Calu3 (cell line): Measurements from ENCODE around the gene YWHAH. TPM values are rescaled to one million over a fixed set of nuclear protein-coding genes. Genes with fewer than 3 reads are reported as not detected.

Experiments
- BruUV-seq: library from RNA; stranded (reverse); fragments of 400-500 nt; replicated peaks from 2 replicates; lab custom pipeline; 2021; lab: Mats Ljungman, UMichigan
- CTCF ChIA-PET: fragments of 300-600 bp; sonication (Branson Sonifier 250); formaldehyde crosslinking; loops from one replicate; lab custom pipeline; 2022; ENCODE audit warnings: antibody characterized with exemption; lab: Charles Lee
- DNase-seq: peaks from one replicate; pipeline ENCODE4 v3.0.0; 2022
- H3K27ac Mint-ChIP-seq: one replicate; pipeline ENCODE4 v1.8.0; 2022; ENCODE audit warnings: mixed read lengths; ENCODE audit not compliant: unreplicated experiment
- H3K27me3 Mint-ChIP-seq: one replicate; pipeline ENCODE4 v1.8.0; 2022; ENCODE audit warnings: mixed read lengths; ENCODE audit not compliant: unreplicated experiment
- H3K36me3 Mint-ChIP-seq: one replicate; pipeline ENCODE4 v1.8.0; 2022; ENCODE audit warnings: mild to moderate bottlenecking, moderate library complexity, mixed read lengths; ENCODE audit not compliant: insufficient read depth, unreplicated experiment
- H3K4me1 Mint-ChIP-seq: one replicate; pipeline ENCODE4 v1.8.0; 2022; ENCODE audit warnings: mild to moderate bottlenecking, low read depth, mixed read lengths; ENCODE audit not compliant: unreplicated experiment
- H3K4me3 Mint-ChIP-seq: one replicate; pipeline ENCODE4 v1.8.0; 2022; ENCODE audit warnings: mild to moderate bottlenecking, low read depth, moderate library complexity, mixed read lengths; ENCODE audit not compliant: unreplicated experiment
- H3K9me3 Mint-ChIP-seq: one replicate; pipeline ENCODE4 v1.8.0; 2022; ENCODE audit warnings: low read depth, mixed read lengths; ENCODE audit not compliant: unreplicated experiment
- CTCF ChIP-seq: fragments of 200-600 bp; IDR thresholded peaks from one replicate; pipeline ENCODE4 v1.8.0; 2022; ENCODE audit warnings: antibody characterized with exemption; ENCODE audit not compliant: unreplicated experiment
- intact Hi-C: fragments of 100-400 bp; cut with micrococcal nuclease; formaldehyde crosslinking; loops from one replicate; pipeline ENCODE4 v1.10.0; 2022; ENCODE audit not compliant: unreplicated experiment
- total RNA-seq: library from RNA; stranded (reverse); gene quantifications from 2 replicates; pipeline ENCODE4 v1.2.3, GENCODE V29; 2022

The YWHAH gene
- total RNA-seq, 1 experiment from 2014 or later, result 197 TPM

DNA sequence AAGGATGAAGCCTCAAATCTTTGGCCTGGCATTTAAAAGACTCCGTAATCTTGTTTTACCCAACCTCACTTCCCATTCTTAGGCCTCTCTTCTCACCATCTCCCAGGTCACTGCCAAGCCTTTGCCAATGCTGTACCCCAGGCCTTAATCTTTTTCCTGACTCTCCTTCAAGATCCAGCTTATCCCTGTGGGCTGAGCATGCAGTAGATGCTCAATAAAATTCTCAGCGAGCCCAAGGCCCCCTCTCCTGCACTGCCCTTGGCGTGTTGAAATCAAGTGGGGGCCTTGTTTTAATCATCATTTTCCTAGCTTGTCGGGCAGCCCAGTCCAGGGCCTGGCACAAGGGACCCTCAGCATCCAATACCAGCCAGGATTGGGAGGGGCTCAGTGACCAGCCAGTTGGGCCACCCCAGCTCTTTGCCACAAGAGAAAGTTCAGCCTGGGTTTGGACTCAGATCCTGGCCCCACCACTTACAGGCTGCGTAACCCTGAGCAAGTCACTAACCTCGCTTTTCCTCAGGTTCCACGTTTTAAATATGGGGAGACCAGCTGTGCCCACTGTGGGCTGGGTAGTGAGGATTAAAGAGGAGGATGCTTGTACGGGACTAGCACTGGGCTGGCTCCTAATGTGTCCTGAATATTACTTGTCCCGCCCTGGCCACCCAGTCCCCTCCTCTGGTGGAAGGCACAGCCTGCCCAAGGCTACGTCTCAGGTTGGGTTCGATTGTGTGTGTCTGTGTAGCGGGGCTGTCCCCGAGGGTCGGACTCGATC lies 943 bp upstream of the YWHAH start:
- intact Hi-C loops, result loop anchor here (10.0 kb wide), 1 partner anchor 49 kb away; no protein-coding TSS in a partner anchor
- TSS peak; percentile 58 for BruUV-seq
- Mint-ChIP-seq H3K36me3 (peaks cover 12% of the 10 kb centered on the region), H3K4me1 (no peaks in the 10 kb centered on the region), H3K9me3 (no peaks in the 10 kb centered on the region), H3K4me3 (no peak overlapping the region), H3K27ac (peak overlapping the region; percentile 59), H3K27me3 (peaks cover 7% of the 10 kb centered on the region)
- CTCF ChIA-PET, result no interaction called here
- no peak for TF ChIP-seq CTCF
- DNase-seq, result no peak

GRCh38 chr22:31944700-31945442 lies 536 bp downstream of the YWHAH start:
- TSS peak; percentile 31 for BruUV-seq
- Mint-ChIP-seq H3K4me3 (no peak overlapping the region), H3K27ac (no peak overlapping the region), H3K36me3 (peaks cover 14% of the 10 kb centered on the region), H3K27me3 (no peaks in the 10 kb centered on the region), H3K9me3 (no peaks in the 10 kb centered on the region), H3K4me1 (no peaks in the 10 kb centered on the region)
- DNase-seq, result peak; percentile 56
- TF ChIP-seq CTCF, result peak; percentile 13
- CTCF ChIA-PET, result no interaction called here
- intact Hi-C loops, result loop anchor here (5.0 to 10.0 kb wide), 4 partner anchors 50 to 278 kb away; partner anchors contain the start of genes DEPDC5 and PRR14L

DNA sequence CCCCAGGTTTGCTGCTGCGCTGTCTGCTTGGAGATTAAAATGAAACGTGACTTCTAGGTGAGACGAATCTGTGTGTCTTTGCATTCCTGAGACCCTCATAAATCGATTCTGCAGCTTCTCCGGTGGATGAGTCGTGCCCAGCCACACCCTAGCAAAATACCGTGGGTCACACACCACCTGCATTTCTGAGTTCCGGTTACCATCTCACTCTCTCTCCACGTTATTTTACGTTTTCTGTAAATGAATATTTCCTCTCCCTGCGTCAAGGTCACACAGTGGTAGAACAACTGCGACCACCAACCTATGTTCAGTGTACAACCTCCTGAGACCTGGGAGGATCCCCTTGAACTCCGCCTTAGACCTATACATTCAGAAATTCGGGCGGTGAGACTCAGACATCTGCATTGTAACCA lies 1.1 kb downstream of the YWHAH start:
- H3K36me3 Mint-ChIP-seq, result peaks cover 14% of the 10 kb centered on the region
- DNase-seq, result no peak
- H3K4me1 Mint-ChIP-seq, result no peaks in the 10 kb centered on the region
- intact Hi-C loops, result loop anchor here (5.0 to 10.0 kb wide), 4 partner anchors 51 to 278 kb away; partner anchors contain the start of genes DEPDC5 and PRR14L
- CTCF ChIA-PET, result no interaction called here
- no peak overlapping the region for H3K27ac Mint-ChIP-seq
- no peak overlapping the region for H3K4me3 Mint-ChIP-seq
- no TSS peak for BruUV-seq
- no peaks in the 10 kb centered on the region for H3K9me3 Mint-ChIP-seq
- no peaks in the 10 kb centered on the region for H3K27me3 Mint-ChIP-seq
- no peak for TF ChIP-seq CTCF

GRCh38 chr22:31945971-31946680 lies 1.8 kb downstream of the YWHAH start:
- TF ChIP-seq CTCF, result no peak
- intact Hi-C loops, result loop anchor here (5.0 to 10.0 kb wide), 4 partner anchors 51 to 279 kb away; partner anchors contain the start of genes DEPDC5 and PRR14L
- TSS peak; percentile 54 for BruUV-seq
- Mint-ChIP-seq H3K27ac (no peak overlapping the region), H3K4me3 (no peak overlapping the region), H3K36me3 (peaks cover 14% of the 10 kb centered on the region), H3K9me3 (no peaks in the 10 kb centered on the region), H3K27me3 (no peaks in the 10 kb centered on the region), H3K4me1 (peaks cover 7% of the 10 kb centered on the region)
- CTCF ChIA-PET, result no interaction called here
- DNase-seq, result no peak
